OCI-LY1 (cell line): ENCODE measurements around the gene GNG11.
"Not testable (repeated sequence)": the region's sequence is repeated elsewhere in the genome, so short reads cannot be mapped to it uniquely, and the experiment has no call there.

Experiments used
- H2AFZ ChIP-seq: fragments of 200-600 bp; sonication (generic), shearing (Covaris generic); 2 replicates; pipeline ENCODE4 v1.6.0; 2014; ENCODE audit warnings: antibody characterized with exemption, mild to moderate bottlenecking, low read length
- H3F3A ChIP-seq: fragments of 200-600 bp; sonication (generic), shearing (Covaris generic); 2 replicates; pipeline ENCODE4 v1.6.0; 2014; ENCODE audit warnings: mild to moderate bottlenecking, antibody characterized with exemption, low read length, moderate library complexity; ENCODE audit not compliant: insufficient read depth
- H3K27ac ChIP-seq: fragments of 200-600 bp; sonication (generic); 2 replicates; pipeline ENCODE4 v1.5.1; 2014; ENCODE audit warnings: low read length, mixed run types, mild to moderate bottlenecking, low read depth; ENCODE audit not compliant: poor library complexity, severe bottlenecking
- H3K27me3 ChIP-seq: fragments of 200-600 bp; sonication (generic); 2 replicates; pipeline ENCODE4 v1.6.0; 2014; ENCODE audit warnings: antibody characterized with exemption, mild to moderate bottlenecking, low read length, moderate library complexity; ENCODE audit not compliant: insufficient read depth
- H3K36me3 ChIP-seq: fragments of 200-600 bp; sonication (generic); 2 replicates; pipeline ENCODE4 v1.6.1; 2014; ENCODE audit warnings: mild to moderate bottlenecking, antibody characterized with exemption, low read length, moderate library complexity, mixed read lengths; ENCODE audit not compliant: insufficient read depth
- H3K4me1 ChIP-seq: fragments of 200-600 bp; sonication (generic); 2 replicates; pipeline ENCODE4 v1.5.1; 2014; ENCODE audit warnings: mild to moderate bottlenecking, low read length, moderate library complexity; ENCODE audit not compliant: insufficient read depth, severe bottlenecking
- H3K4me2 ChIP-seq: fragments of 200-600 bp; sonication (generic), shearing (Covaris generic); 2 replicates; pipeline ENCODE4 v1.6.1; 2014; ENCODE audit warnings: low read length
- H3K4me3 ChIP-seq: fragments of 200-600 bp; sonication (generic); 2 replicates; pipeline ENCODE4 v1.5.1; 2014; ENCODE audit warnings: low read length, low read depth, mild to moderate bottlenecking, mixed read lengths; ENCODE audit not compliant: poor library complexity, severe bottlenecking
- H3K79me2 ChIP-seq: fragments of 200-600 bp; shearing (Covaris generic); 2 replicates; pipeline ENCODE4 v1.6.1; 2016; ENCODE audit warnings: mixed run types, low read length, mixed read lengths; ENCODE audit not compliant: insufficient read depth
- H3K9ac ChIP-seq: fragments of 200-600 bp; sonication (generic), shearing (Covaris generic); 2 replicates; pipeline ENCODE4 v1.6.1; 2014; ENCODE audit warnings: mild to moderate bottlenecking, low read length, mixed read lengths
- H3K9me2 ChIP-seq: fragments of 200-600 bp; sonication (generic), shearing (Covaris generic); 2 replicates; pipeline ENCODE4 v1.6.1; 2014; ENCODE audit warnings: low read depth, mild to moderate bottlenecking, low read length, mixed read lengths
- H3K9me3 ChIP-seq: fragments of 200-600 bp; shearing (Covaris generic); 2 replicates; pipeline ENCODE4 v1.6.1; 2014; ENCODE audit warnings: low read length, mixed read lengths
- H4K20me1 ChIP-seq: fragments of 200-600 bp; sonication (generic), shearing (Covaris generic); 2 replicates; pipeline ENCODE4 v1.6.0; 2016; ENCODE audit warnings: mild to moderate bottlenecking, low read length; ENCODE audit not compliant: insufficient read depth
- CTCF ChIP-seq: fragments of 200-600 bp; sonication (generic), shearing (Covaris generic); IDR thresholded peaks from 2 replicates; pipeline ENCODE4 v1.5.1; 2017; ENCODE audit warnings: mild to moderate bottlenecking, antibody characterized with exemption, low read length, moderate library complexity, mixed read lengths
- EZH2 ChIP-seq: fragments of 200-600 bp; sonication (generic), shearing (Covaris generic); IDR thresholded peaks from 2 replicates; pipeline ENCODE4 v1.8.0; 2017; ENCODE audit warnings: borderline replicate concordance, mixed run types, mild to moderate bottlenecking, antibody characterized with exemption, low read length, moderate library complexity, mixed read lengths

GNG11 gene

GRCh38 chr7:93913197-93913596 is 8.3 kb upstream of the GNG11 start:
- Histone ChIP-seq H3K9me2 (no peaks in the 10 kb centered on the region), H3K4me3 (no peak overlapping the region), H3K4me1 (peaks cover 28% of the 10 kb centered on the region), H3K27me3 (no peaks in the 10 kb centered on the region), H3K79me2 (no peaks in the 10 kb centered on the region), H3K4me2 (no peak overlapping the region), H3K27ac (no peak overlapping the region), H3F3A (no peaks in the 10 kb centered on the region), H2AFZ (peak overlapping the region; percentile 31), H4K20me1 (no peaks in the 10 kb centered on the region), H3K9ac (no peak overlapping the region), H3K9me3 (no peaks in the 10 kb centered on the region), H3K36me3 (no peaks in the 10 kb centered on the region)
- TF ChIP-seq EZH2 = no peak
- TF ChIP-seq CTCF = no peak

- Histone ChIP-seq H4K20me1 (no peaks in the 10 kb centered on the region), H3K27me3 (no peaks in the 10 kb centered on the region), H3K4me1 (peaks cover 28% of the 10 kb centered on the region), H3K4me2 (no peak overlapping the region), H3K79me2 (no peaks in the 10 kb centered on the region), H3K9me3 (no peaks in the 10 kb centered on the region), H3K4me3 (no peak overlapping the region), H3K9me2 (no peaks in the 10 kb centered on the region), H3K9ac (no peak overlapping the region), H3K27ac (no peak overlapping the region), H3F3A (no peaks in the 10 kb centered on the region), H2AFZ (no peak overlapping the region), H3K36me3 (no peaks in the 10 kb centered on the region)
- TF ChIP-seq EZH2 (no peak), CTCF (no peak)
Observed at GRCh38 chr7:93914581-93915066, 6.9 kb upstream of the GNG11 start.

- peaks cover 30% of the 10 kb centered on the region for H3K4me1 ChIP-seq
- H3K27ac ChIP-seq, H3K27me3 ChIP-seq, H3F3A ChIP-seq, H2AFZ ChIP-seq, H3K4me3 ChIP-seq, H4K20me1 ChIP-seq, H3K79me2 ChIP-seq, H3K4me2 ChIP-seq, H3K9me2 ChIP-seq, H3K9ac ChIP-seq, H3K9me3 ChIP-seq, H3K36me3 ChIP-seq: not testable (repeated sequence)
Observed at GRCh38 chr7:93915206-93915842, 6.2 kb upstream of the GNG11 start.

GRCh38 chr7:93915888-93916287 is 5.6 kb upstream of the GNG11 start:
- H3K4me3 ChIP-seq, H3K79me2 ChIP-seq, H2AFZ ChIP-seq, H4K20me1 ChIP-seq, H3K4me2 ChIP-seq, H3K9ac ChIP-seq, H3K9me2 ChIP-seq, H3K27me3 ChIP-seq, H3K36me3 ChIP-seq, H3K9me3 ChIP-seq, H3F3A ChIP-seq: not testable (repeated sequence)
- Histone ChIP-seq H3K27ac (peak overlapping the region; percentile 19), H3K4me1 (peaks cover 36% of the 10 kb centered on the region)

GRCh38 chr7:93916315-93916714 is 5.2 kb upstream of the GNG11 start:
- Histone ChIP-seq H3K27ac (peak overlapping the region; percentile 19), H3K4me2 (peak overlapping the region; percentile 60), H3K4me1 (peaks cover 40% of the 10 kb centered on the region), H2AFZ (peak overlapping the region; percentile 61)
- H3K9me3 ChIP-seq, H3K36me3 ChIP-seq, H3K4me3 ChIP-seq, H3K27me3 ChIP-seq, H4K20me1 ChIP-seq, H3K9me2 ChIP-seq, H3F3A ChIP-seq, H3K9ac ChIP-seq, H3K79me2 ChIP-seq: not testable (repeated sequence)
